HepG2 (cell line): ENCODE data around the gene FAM131A. TPM values are rescaled to one million over a fixed set of nuclear protein-coding genes. Genes with fewer than 3 reads are reported as not detected.

Source experiments
- BRCA1 ChIP-seq: sonication (generic); formaldehyde crosslinking; IDR thresholded peaks from 2 replicates; pipeline ENCODE4 v1.4.0; 2020; ENCODE audit warnings: missing genetic modification reagents
- CBX1 ChIP-seq: IDR thresholded peaks from one replicate; pipeline ENCODE4 v1.6.1; 2016; ENCODE audit warnings: antibody characterized with exemption, low read depth
- ELF3 ChIP-seq: IDR thresholded peaks from 2 replicates; pipeline ENCODE4 v1.6.1; 2016; ENCODE audit warnings: missing genetic modification reagents, missing compliant biosample characterization
- GLI4 ChIP-seq: sonication (generic); formaldehyde crosslinking; IDR thresholded peaks from 2 replicates; pipeline ENCODE4 v1.5.1; 2020; ENCODE audit warnings: missing genetic modification reagents, mild to moderate bottlenecking, moderate library complexity, borderline replicate concordance
- HIVEP1 ChIP-seq: sonication (generic); formaldehyde crosslinking; IDR thresholded peaks from 2 replicates; pipeline ENCODE4 v1.4.0; 2020; ENCODE audit warnings: mild to moderate bottlenecking, missing genetic modification reagents
- HNF4G ChIP-seq, 2 experiments: sonication (generic) in 1 of 2; formaldehyde crosslinking in 1 of 2; IDR thresholded peaks; 2 replicates each; pipeline versions ENCODE4 v1.4.0 to v1.6.1; 2011 to 2020; ENCODE audit warnings: borderline replicate concordance in 2 of 2, low read depth in 2 of 2, mild to moderate bottlenecking in 2 of 2, low read length in 1 of 2, missing genetic modification reagents in 1 of 2, moderate library complexity in 1 of 2
- KDM2A ChIP-seq: sonication (generic); formaldehyde crosslinking; IDR thresholded peaks from 2 replicates; pipeline ENCODE4 v1.4.0; 2020; ENCODE audit warnings: low read depth, missing genetic modification reagents, borderline replicate concordance
- KDM3A ChIP-seq: IDR thresholded peaks from 2 replicates; pipeline ENCODE4 v1.6.1; 2018; ENCODE audit warnings: low read depth, missing compliant biosample characterization
- KMT2A ChIP-seq: sonication (generic); formaldehyde crosslinking; IDR thresholded peaks from 2 replicates; pipeline ENCODE4 v1.4.0; 2020; ENCODE audit warnings: missing genetic modification reagents
- MIER2 ChIP-seq: IDR thresholded peaks from 2 replicates; pipeline ENCODE4 v1.6.1; 2016; ENCODE audit warnings: missing biosample characterization, missing genetic modification reagents
- NPAS2 ChIP-seq: sonication (generic); formaldehyde crosslinking; IDR thresholded peaks from 2 replicates; pipeline ENCODE4 v1.8.0; 2022; ENCODE audit warnings: mild to moderate bottlenecking, missing genetic modification reagents, borderline replicate concordance
- POLR2A ChIP-seq, 2 experiments: IDR thresholded peaks; 2 replicates each; pipeline ENCODE4 v1.6.1; 2011; ENCODE audit warnings: low read depth in 2 of 2, low read length in 2 of 2, mild to moderate bottlenecking in 1 of 2, moderate library complexity in 1 of 2; ENCODE audit not compliant: insufficient read depth in 1 of 2
- REPIN1 ChIP-seq: sonication (generic); formaldehyde crosslinking; IDR thresholded peaks from 2 replicates; pipeline ENCODE4 v1.8.0; 2022; ENCODE audit warnings: missing genetic modification reagents, low read depth, mild to moderate bottlenecking, borderline replicate concordance
- SIN3A ChIP-seq: IDR thresholded peaks from 2 replicates; pipeline ENCODE4 v1.6.1; 2011; ENCODE audit warnings: low read depth, mild to moderate bottlenecking, control low read depth, low read length, borderline replicate concordance
- SIX1 ChIP-seq: sonication (generic); formaldehyde crosslinking; IDR thresholded peaks from 2 replicates; pipeline ENCODE4 v1.4.0; 2020; ENCODE audit warnings: missing genetic modification reagents, borderline replicate concordance
- SMYD3 ChIP-seq: sonication (generic); formaldehyde crosslinking; IDR thresholded peaks from 2 replicates; pipeline ENCODE4 v1.8.1; 2023; ENCODE audit warnings: mild to moderate bottlenecking, missing genetic modification reagents
- TARDBP ChIP-seq: sonication (generic); formaldehyde crosslinking; IDR thresholded peaks from 2 replicates; pipeline ENCODE4 v1.8.0; 2022; ENCODE audit warnings: mild to moderate bottlenecking, missing genetic modification reagents
- ZBTB25 ChIP-seq: IDR thresholded peaks from 2 replicates; pipeline ENCODE4 v1.6.1; 2018; ENCODE audit warnings: missing genetic modification reagents
- ZFP91 ChIP-seq: sonication (generic); formaldehyde crosslinking; IDR thresholded peaks from 2 replicates; pipeline ENCODE4 v1.9.0; 2022; ENCODE audit warnings: missing genetic modification reagents, mild to moderate bottlenecking, borderline replicate concordance
- ZNF274 ChIP-seq: sonication (generic); formaldehyde crosslinking; IDR thresholded peaks from 2 replicates; pipeline ENCODE4 v1.5.1; 2020; ENCODE audit warnings: mild to moderate bottlenecking, missing genetic modification reagents
- ZNF430 ChIP-seq: sonication (generic); formaldehyde crosslinking; IDR thresholded peaks from 2 replicates; pipeline ENCODE4 v1.9.0; 2021; ENCODE audit warnings: mild to moderate bottlenecking, missing genetic modification reagents
- ZNF572 ChIP-seq: sonication (generic); formaldehyde crosslinking; IDR thresholded peaks from 2 replicates; pipeline ENCODE4 v1.5.1; 2020; ENCODE audit warnings: mild to moderate bottlenecking, missing genetic modification reagents
- ZNF598 ChIP-seq: sonication (generic); formaldehyde crosslinking; IDR thresholded peaks from 2 replicates; pipeline ENCODE4 v1.5.1; 2020; ENCODE audit warnings: mild to moderate bottlenecking, missing genetic modification reagents, borderline replicate concordance
- polyA plus RNA-seq, 8 experiments: library from polyadenylated mRNA; depleted of rRNA in 3 of 8; stranded (reverse) in 7 of 8; unstranded in 1 of 8; fragments of >200 nt; fragmentation: Illumina TruSeq in 4 of 8; extraction: Trizol in 4 of 8; gene quantifications; 2 replicates each; pipeline versions ENCODE4 v1.2.1 to v1.2.3, GENCODE V29; 2011 to 2016; ENCODE audit warnings: low read depth in 4 of 8, missing spikeins in 1 of 8, mixed read lengths in 1 of 8; ENCODE audit not compliant: insufficient read depth in 1 of 8
- total RNA-seq, 5 experiments: library from RNA; depleted of rRNA; stranded (reverse); fragments of >200 nt; fragmentation: Illumina TruSeq; extraction: Trizol; gene quantifications; 2 replicates each; pipeline ENCODE4 v1.2.3, GENCODE V29; 2016; ENCODE audit warnings: low read depth in 1 of 5
- TF ChIP-seq, protein P1 (sequence below): sonication (generic); formaldehyde crosslinking; IDR thresholded peaks from 2 replicates; pipeline ENCODE4 v1.4.0; 2020; ENCODE audit warnings: missing genetic modification reagents
- TF ChIP-seq, protein P2 (sequence below): sonication (generic); formaldehyde crosslinking; IDR thresholded peaks from 2 replicates; pipeline ENCODE4 v1.8.0; 2022; ENCODE audit warnings: missing genetic modification reagents, mild to moderate bottlenecking, inconsistent platforms, borderline replicate concordance

Gene FAM131A
- total and polyA plus RNA-seq, 2 of the 13 experiments (the other 11 are each of a cell fraction or from before 2014, with no cell fraction given) = 9.2 to 9.3 TPM

- TF ChIP-seq TARDBP (peak; percentile 69), HNF4G (IDR thresholded peaks at IDR 0.05; ENCODE audit: borderline replicate concordance, low read depth, low read length) (no peak), HNF4G (CRISPR knock-in tag; IDR thresholded peaks at IDR 0.05; ENCODE audit: borderline replicate concordance, low read depth) (no peak), ZNF598 (CRISPR knock-in tag) (peak; percentile 81; the same call in 1 of the 2 replicates), ZNF430 (CRISPR knock-in tag) (no peak), POLR2A (IDR thresholded peaks at IDR 0.05; ENCODE audit: insufficient read depth in 1 of 2, low read depth in 2 of 2, low read length in 2 of 2) (peak in 1 of 2 experiments; percentile 49; a peak in 1 of 4 replicates), MIER2 (CRISPR knock-in tag) (0 out of 2 replicates have a peak, but pooled peaks have one; percentile 7), ZNF572 (CRISPR knock-in tag) (no peak), BRCA1 (CRISPR knock-in tag) (no peak), ZFP91 (CRISPR knock-in tag) (0 out of 2 replicates have a peak, but pooled peaks have one; percentile 16), GLI4 (no peak), KDM3A (CRISPR knock-in tag) (peak; percentile 74; the same call in 1 of the 2 replicates), SMYD3 (CRISPR knock-in tag) (peak; percentile 49; the same call in 1 of the 2 replicates), KDM2A (CRISPR knock-in tag) (peak; percentile 77), NPAS2 (CRISPR knock-in tag) (no peak), ZBTB25 (CRISPR knock-in tag) (no peak), SIX1 (CRISPR knock-in tag) (no peak), ELF3 (CRISPR knock-in tag) (peak; percentile 74; the same call in 1 of the 2 replicates), ZNF274 (CRISPR knock-in tag) (0 out of 2 replicates have a peak, but pooled peaks have one; percentile 60), SIN3A (peak; percentile 74; the same call in 1 of the 2 replicates), CBX1 (no peak), KMT2A (no peak), HIVEP1 (no peak), REPIN1 (peak; percentile 94)
- TF ChIP-seq, protein P1, sequence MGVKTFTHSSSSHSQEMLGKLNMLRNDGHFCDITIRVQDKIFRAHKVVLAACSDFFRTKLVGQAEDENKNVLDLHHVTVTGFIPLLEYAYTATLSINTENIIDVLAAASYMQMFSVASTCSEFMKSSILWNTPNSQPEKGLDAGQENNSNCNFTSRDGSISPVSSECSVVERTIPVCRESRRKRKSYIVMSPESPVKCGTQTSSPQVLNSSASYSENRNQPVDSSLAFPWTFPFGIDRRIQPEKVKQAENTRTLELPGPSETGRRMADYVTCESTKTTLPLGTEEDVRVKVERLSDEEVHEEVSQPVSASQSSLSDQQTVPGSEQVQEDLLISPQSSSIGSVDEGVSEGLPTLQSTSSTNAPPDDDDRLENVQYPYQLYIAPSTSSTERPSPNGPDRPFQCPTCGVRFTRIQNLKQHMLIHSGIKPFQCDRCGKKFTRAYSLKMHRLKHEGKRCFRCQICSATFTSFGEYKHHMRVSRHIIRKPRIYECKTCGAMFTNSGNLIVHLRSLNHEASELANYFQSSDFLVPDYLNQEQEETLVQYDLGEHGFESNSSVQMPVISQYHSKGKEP = no peak
- TF ChIP-seq, protein P2, sequence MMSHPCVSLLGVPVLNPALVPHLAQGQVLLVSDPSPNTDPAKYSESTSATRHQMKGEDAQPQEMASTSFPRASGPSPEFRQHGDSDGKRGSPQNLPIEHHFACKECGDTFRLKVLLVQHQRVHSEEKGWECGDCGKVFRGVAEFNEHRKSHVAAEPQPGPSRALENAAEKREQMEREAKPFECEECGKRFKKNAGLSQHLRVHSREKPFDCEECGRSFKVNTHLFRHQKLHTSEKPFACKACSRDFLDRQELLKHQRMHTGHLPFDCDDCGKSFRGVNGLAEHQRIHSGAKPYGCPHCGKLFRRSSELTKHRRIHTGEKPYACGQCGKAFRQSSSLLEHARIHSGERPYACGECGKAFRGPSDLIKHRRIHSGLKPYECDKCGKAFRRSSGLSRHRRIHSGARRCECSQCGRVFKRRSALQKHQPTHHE (CRISPR knock-in tag) = no peak
Measured at GRCh38 chr3:184371570-184372018, 34.2 kb downstream of the FAM131A start (continued).
